Neural progenitor cell (in vitro differentiated cells): ENCODE results near the gene PPM1H.

Source experiments
- CTCF ChIP-seq: fragments of 200-600 bp; sonication (generic); IDR thresholded peaks from 2 replicates; pipeline ENCODE4 v1.5.1; 2017; ENCODE audit warnings: antibody characterized with exemption, mild to moderate bottlenecking
- EZH2 ChIP-seq: fragments of 200-600 bp; sonication (generic); IDR thresholded peaks from 2 replicates; pipeline ENCODE4 v1.6.1; 2017; ENCODE audit warnings: antibody characterized with exemption, mild to moderate bottlenecking, moderate library complexity

- no peak for TF ChIP-seq CTCF
- no peak for TF ChIP-seq EZH2
These were observed 132.6 kb downstream of the PPM1H start for GRCh38 chr12:62802321-62802720.
